Muscle of leg (tissue), 11 donors: ENCODE results near the gene TTC34. TPM values are rescaled to one million over a fixed set of nuclear protein-coding genes. Genes with fewer than 3 reads are reported as not detected.
"Not testable (repeated sequence)": the region's sequence is repeated elsewhere in the genome, so short reads cannot be mapped to it uniquely, and the experiment has no call there.

Experiments used
- DNase-seq: peaks from one replicate; pipeline ENCODE4 v3.0.0; 2013
- H3K27ac ChIP-seq: one replicate; pipeline ENCODE4 v1.5.1; 2013; ENCODE audit warnings: mild to moderate bottlenecking, low read length, control low read depth
- H3K27me3 ChIP-seq: one replicate; pipeline ENCODE4 v1.6.1; 2013; ENCODE audit warnings: low read length; ENCODE audit not compliant: control insufficient read depth, insufficient read depth
- H3K36me3 ChIP-seq: one replicate; pipeline ENCODE4 v1.6.1; 2013; ENCODE audit warnings: low read length; ENCODE audit not compliant: control insufficient read depth, insufficient read depth
- H3K4me1 ChIP-seq: one replicate; pipeline ENCODE4 v1.6.1; 2013; ENCODE audit warnings: low read length; ENCODE audit not compliant: control insufficient read depth, insufficient read depth
- H3K4me3 ChIP-seq: one replicate; pipeline ENCODE4 v1.5.1; 2013; ENCODE audit warnings: low read length, control low read depth
- H3K9me3 ChIP-seq: replicated peaks from 2 replicates; pipeline ENCODE4 v1.6.1; 2013; ENCODE audit warnings: low read depth, low read length; ENCODE audit not compliant: control insufficient read depth
- WGBS: methylation state at CpG from one replicate; pipeline ENCODE4 v1.1.5; 2013; ENCODE audit warnings: missing lambda C conversion rate; ENCODE audit not compliant: insufficient coverage; 5-methylcytosine and 5-hydroxymethylcytosine counted together
- polyA plus RNA-seq, 8 donors: library from polyadenylated mRNA; unstranded; fragments of 120-200 nt; gene quantifications; one replicate each; pipeline versions ENCODE4 v1.2.1 to v1.2.3, GENCODE V29; 2013; ENCODE audit warnings: inconsistent platforms in 1 of 8, low replicate concordance in 1 of 8; ENCODE audit not compliant: insufficient read length in 8 of 8, insufficient read depth in 1 of 8
- total RNA-seq: library from RNA; stranded (reverse); fragments of 120-200 nt; gene quantifications from one replicate; pipeline ENCODE4 v1.2.4, GENCODE V29; 2013

Gene TTC34
- total and polyA plus RNA-seq, 9 donors: 0.07 to 0.50 (median 0.22) TPM

DNA sequence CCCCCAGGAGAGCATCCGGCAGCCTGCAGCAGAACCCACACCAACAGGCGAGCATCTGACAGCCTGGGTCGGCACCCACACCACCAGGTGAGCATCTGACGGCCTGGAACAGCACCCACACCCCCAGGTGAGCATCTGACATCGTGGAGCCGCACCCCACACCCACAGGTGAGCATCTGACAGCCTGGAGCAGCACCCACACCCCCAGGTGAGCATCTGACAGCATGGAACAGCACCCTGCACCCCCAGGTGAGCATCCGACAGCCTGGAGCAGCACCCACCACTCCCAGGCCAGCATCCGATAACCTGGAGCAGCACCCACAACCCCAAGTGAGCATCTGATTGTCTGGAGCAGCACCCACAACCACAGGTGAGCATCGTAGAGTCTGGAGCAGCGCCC, 124.8 kb downstream of the TTC34 start:
- H3K4me3 ChIP-seq, H3K9me3 ChIP-seq, H3K36me3 ChIP-seq, H3K4me1 ChIP-seq, H3K27me3 ChIP-seq, DNase-seq, H3K27ac ChIP-seq: not testable (repeated sequence)
- WGBS: no CpG with 5 or more reads among the region's 10 CpGs

DNA sequence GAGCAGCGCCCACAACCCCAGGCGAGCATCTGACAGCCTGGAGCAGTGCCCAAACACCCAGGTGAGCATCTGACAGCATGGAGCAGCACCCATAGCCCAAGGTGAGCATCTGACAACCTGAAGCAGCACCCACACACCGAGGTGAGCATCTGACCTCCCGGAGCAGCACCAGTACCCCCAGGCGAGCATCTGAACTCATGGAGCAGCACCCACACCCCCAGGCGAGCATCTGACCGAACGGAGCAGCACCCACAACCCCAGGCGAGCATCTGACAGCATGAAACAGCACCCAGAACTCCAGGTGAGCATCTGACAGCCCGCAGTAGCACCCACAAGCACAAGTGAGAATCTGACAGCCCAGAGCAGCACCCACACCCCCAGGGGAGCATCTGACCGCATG, 129.8 kb downstream of the TTC34 start:
- H3K4me3 ChIP-seq, DNase-seq, H3K27ac ChIP-seq, H3K36me3 ChIP-seq, H3K27me3 ChIP-seq, H3K9me3 ChIP-seq, H3K4me1 ChIP-seq: not testable (repeated sequence)
- no CpG with 5 or more reads among the region's 11 CpGs for WGBS

DNA sequence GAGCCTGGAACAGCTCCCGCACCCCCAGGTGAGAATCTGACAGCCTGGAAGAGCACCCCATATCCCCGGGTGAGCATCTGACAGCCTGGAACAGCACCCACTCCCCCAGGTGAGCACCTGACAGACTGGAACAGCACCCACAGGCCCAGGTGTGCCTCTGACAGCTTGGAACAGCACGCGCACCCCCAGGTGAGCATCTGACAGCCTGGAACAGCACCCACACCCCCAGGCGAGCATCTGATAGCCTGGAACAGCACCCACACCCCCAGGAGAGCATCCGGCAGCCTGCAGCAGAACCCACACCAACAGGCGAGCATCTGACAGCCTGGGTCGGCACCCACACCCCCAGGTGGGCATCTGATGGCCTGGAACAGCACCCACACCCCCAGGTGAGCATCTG, 141.7 kb downstream of the TTC34 start:
- not testable (repeated sequence) for H3K27me3 ChIP-seq, H3K36me3 ChIP-seq, H3K4me3 ChIP-seq, DNase-seq, H3K27ac ChIP-seq, H3K4me1 ChIP-seq
- no CpG with 5 or more reads among the region's 8 CpGs for WGBS
- H3K9me3 ChIP-seq: peaks cover 16% of the 10 kb centered on the region

DNA sequence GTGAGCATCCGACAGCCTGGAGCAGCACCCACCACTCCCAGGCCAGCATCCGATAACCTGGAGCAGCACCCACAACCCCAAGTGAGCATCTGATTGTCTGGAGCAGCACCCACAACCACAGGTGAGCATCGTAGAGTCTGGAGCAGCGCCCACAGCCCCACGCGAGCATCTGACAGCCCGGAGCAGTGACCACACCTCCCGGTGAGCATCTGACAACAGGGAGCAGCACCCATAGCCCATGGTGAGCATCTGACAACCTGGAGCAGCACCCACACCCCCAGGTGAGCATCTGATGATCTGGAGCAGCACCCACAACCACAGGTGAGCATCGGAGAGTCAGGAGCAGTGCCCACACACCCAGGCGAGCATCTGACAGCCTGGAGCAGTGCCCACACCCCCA, 143.6 kb downstream of the TTC34 start:
- no CpG with 5 or more reads among the region's 10 CpGs for WGBS
- not testable (repeated sequence) for H3K4me1 ChIP-seq, DNase-seq, H3K27me3 ChIP-seq, H3K27ac ChIP-seq, H3K4me3 ChIP-seq, H3K36me3 ChIP-seq
- peaks cover 35% of the 10 kb centered on the region for H3K9me3 ChIP-seq

GRCh38 chr1:2657124-2657523, 144.4 kb downstream of the TTC34 start:
- WGBS: no CpG with 5 or more reads among the region's 12 CpGs
- not testable (repeated sequence) for DNase-seq, H3K4me3 ChIP-seq, H3K27ac ChIP-seq, H3K27me3 ChIP-seq, H3K36me3 ChIP-seq, H3K4me1 ChIP-seq
- peaks cover 43% of the 10 kb centered on the region for H3K9me3 ChIP-seq

- not testable (repeated sequence) for H3K27me3 ChIP-seq, H3K4me3 ChIP-seq, H3K4me1 ChIP-seq, DNase-seq, H3K36me3 ChIP-seq, H3K27ac ChIP-seq
- 52% methylated on average over 15 of the region's 16 CpGs for WGBS
- H3K9me3 ChIP-seq: peaks cover 50% of the 10 kb centered on the region
Observed at GRCh38 chr1:2655598-2656434, 145.7 kb downstream of the TTC34 start.

DNA sequence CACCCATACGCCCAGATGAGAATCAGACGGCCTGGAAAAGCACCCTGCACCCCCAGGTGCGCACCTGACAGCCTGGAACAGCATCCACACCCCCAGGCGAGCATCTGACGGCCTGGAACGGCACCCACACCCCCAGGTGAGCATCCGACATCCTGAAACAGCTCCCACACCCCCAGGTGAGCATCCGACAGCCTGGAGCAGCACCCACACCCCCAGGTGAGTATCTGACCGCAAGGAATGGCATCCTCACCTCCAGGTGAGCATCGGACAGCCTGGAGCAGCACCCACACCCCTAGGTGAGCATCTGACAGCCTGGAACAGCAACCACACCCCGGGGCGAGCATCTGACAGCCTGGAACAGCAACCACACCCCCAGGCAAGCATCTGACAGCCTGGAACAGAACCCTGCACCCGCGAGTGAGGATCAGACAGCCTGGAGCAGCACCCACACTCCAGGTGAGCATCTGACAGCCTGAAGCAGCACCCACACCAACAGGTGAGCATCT, 147.0 kb downstream of the TTC34 start:
- not testable (repeated sequence) for H3K27me3 ChIP-seq, DNase-seq, H3K4me1 ChIP-seq, H3K36me3 ChIP-seq, H3K27ac ChIP-seq, H3K4me3 ChIP-seq
- H3K9me3 ChIP-seq: peaks cover 52% of the 10 kb centered on the region
- WGBS: 49% methylated on average over 14 of the region's 14 CpGs

- H3K4me1 ChIP-seq, H3K27me3 ChIP-seq, H3K4me3 ChIP-seq, DNase-seq, H3K36me3 ChIP-seq, H3K27ac ChIP-seq: not testable (repeated sequence)
- peaks cover 54% of the 10 kb centered on the region for H3K9me3 ChIP-seq
- WGBS: 51% methylated on average over 14 of the region's 14 CpGs
Observed at GRCh38 chr1:2653741-2654442, 147.6 kb downstream of the TTC34 start.

DNA sequence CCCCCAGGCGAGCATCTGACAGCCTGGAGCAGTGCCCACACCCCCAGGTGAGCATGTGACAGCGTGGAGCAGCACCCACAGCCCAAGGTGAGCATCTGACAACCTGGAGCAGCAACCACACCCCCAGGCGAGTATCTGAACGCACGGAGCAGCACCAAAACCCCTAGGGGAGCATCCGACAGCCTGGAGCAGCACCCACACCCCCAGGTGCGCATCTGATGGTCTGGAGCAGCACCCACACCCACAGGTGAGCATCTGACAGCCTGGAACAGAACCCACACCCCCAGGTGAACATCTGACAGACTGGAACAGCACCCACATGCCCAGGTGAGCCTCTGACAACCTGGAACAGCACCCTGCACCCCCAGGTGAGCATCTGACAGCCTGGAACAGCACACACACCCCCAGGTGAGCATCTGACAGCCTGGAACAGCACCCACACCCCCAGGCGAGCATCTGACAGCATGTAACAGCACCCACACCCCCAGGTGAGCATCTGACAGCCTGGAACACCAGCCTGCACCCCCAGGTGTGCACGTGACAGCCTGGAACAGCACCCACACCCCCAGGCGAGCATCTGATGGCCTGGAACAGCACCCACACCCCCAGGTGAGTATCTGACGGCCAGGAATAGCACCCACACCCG, 148.4 kb downstream of the TTC34 start:
- WGBS: 34% methylated on average over 12 of the region's 12 CpGs
- H3K4me3 ChIP-seq, H3K27ac ChIP-seq, DNase-seq, H3K27me3 ChIP-seq, H3K4me1 ChIP-seq, H3K36me3 ChIP-seq: not testable (repeated sequence)
- H3K9me3 ChIP-seq: peaks cover 59% of the 10 kb centered on the region
